ENCODE measurements around the gene COQ2.
A peak's percentile ranks its signal among the peaks of the same experiment; 100 is the strongest.
"Not testable (repeated sequence)": the region's sequence is repeated elsewhere in the genome, so short reads cannot be mapped to it uniquely, and the experiment has no call there.

COQ2 gene

GRCh38 chr4:83284193-83285054, at the start of gene COQ2:
Gene COQ2, minus strand, starts transcription at chr4:83284798. Its CDS starts 34 bp downstream, at chr4:83284764.
- peak; percentile 39 for DNase-seq

GRCh38 chr4:83331956-83332355, 47.4 kb upstream of the COQ2 start:
- DNase-seq: no peak

GRCh38 chr4:83329521-83330110, 45.0 kb upstream of the COQ2 start:
- DNase-seq: no peak

GRCh38 chr4:83328521-83329187, 44.1 kb upstream of the COQ2 start:
- DNase-seq: no peak

GRCh38 chr4:83326546-83326945, 41.9 kb upstream of the COQ2 start:
- no peak for DNase-seq

- DNase-seq: not testable (repeated sequence)
Measured at GRCh38 chr4:83325306-83325705, 40.7 kb upstream of the COQ2 start.

GRCh38 chr4:83323136-83323535, 38.5 kb upstream of the COQ2 start:
- no peak for DNase-seq

GRCh38 chr4:83320548-83320947, 36.0 kb upstream of the COQ2 start:
- no peak for DNase-seq

GRCh38 chr4:83318666-83319065, 34.1 kb upstream of the COQ2 start:
- DNase-seq: no peak

GRCh38 chr4:83317671-83318070, 33.1 kb upstream of the COQ2 start:
- no peak for DNase-seq

GRCh38 chr4:83316459-83317165, 32.0 kb upstream of the COQ2 start:
- no peak for DNase-seq

GRCh38 chr4:83315341-83315870, 30.8 kb upstream of the COQ2 start:
- DNase-seq: no peak

GRCh38 chr4:83308672-83309071, 24.1 kb upstream of the COQ2 start:
- DNase-seq: no peak

- DNase-seq: no peak
Measured at GRCh38 chr4:83307920-83308319, 23.3 kb upstream of the COQ2 start.

- DNase-seq: no peak
Measured at GRCh38 chr4:83305187-83305586, 20.6 kb upstream of the COQ2 start.

- DNase-seq: no peak
Measured at GRCh38 chr4:83297548-83298260, 13.1 kb upstream of the COQ2 start.

GRCh38 chr4:83293305-83294046, 8.9 kb upstream of the COQ2 start:
- DNase-seq: no peak

GRCh38 chr4:83290059-83290774, 5.6 kb upstream of the COQ2 start:
- not testable (repeated sequence) for DNase-seq

- DNase-seq: not testable (repeated sequence)
Measured at GRCh38 chr4:83288381-83288780, 3.8 kb upstream of the COQ2 start.

- DNase-seq: no peak
Measured at GRCh38 chr4:83285055-83285407, 433 bp upstream of the COQ2 start.

- no peak for DNase-seq
Measured at GRCh38 chr4:83283181-83283580, 1.4 kb downstream of the COQ2 start.
